CD14-positive monocyte (primary cell): ENCODE results near the gene MACROD2. TPM values are rescaled to one million over a fixed set of nuclear protein-coding genes. Genes with fewer than 3 reads are reported as not detected.

ENCODE experiments used
- DNase-seq, 3 donors: peaks; one replicate each; pipeline ENCODE4 v3.0.0-alpha.2; 2011 to 2022
- H2AFZ ChIP-seq: 2 replicates; pipeline ENCODE4 v1.6.0; 2012; ENCODE audit warnings: mild to moderate bottlenecking, low read depth, low read length, inconsistent platforms; ENCODE audit not compliant: insufficient read depth, poor library complexity, severe bottlenecking
- H3K27ac ChIP-seq, 2 donors: 1 replicate in 1 of 2; 2 replicates in 1 of 2; pipeline ENCODE4 v1.5.1; 2012 to 2013; ENCODE audit warnings: low read length in 2 of 2, control low read depth in 1 of 2, inconsistent platforms in 1 of 2, low read depth in 1 of 2, mild to moderate bottlenecking in 1 of 2
- H3K27me3 ChIP-seq, 2 donors: one replicate each; pipeline versions ENCODE4 v1.6.0 to v1.6.1; 2011 to 2013; ENCODE audit warnings: low read length in 2 of 2; ENCODE audit not compliant: control insufficient read depth in 2 of 2, insufficient read depth in 2 of 2
- H3K36me3 ChIP-seq, 2 donors: replicated peaks in 1 of 2; 1 replicate in 1 of 2; 2 replicates in 1 of 2; pipeline versions ENCODE4 v1.5.1 to v1.6.1; 2012 to 2013; ENCODE audit warnings: low read length in 2 of 2, control low read depth in 1 of 2, inconsistent platforms in 1 of 2, mild to moderate bottlenecking in 1 of 2; ENCODE audit not compliant: insufficient read depth in 2 of 2, control insufficient read depth in 1 of 2
- H3K4me1 ChIP-seq, 2 donors: 1 replicate in 1 of 2; 2 replicates in 1 of 2; pipeline versions ENCODE4 v1.5.1 to v1.6.1; 2012 to 2013; ENCODE audit warnings: low read length in 2 of 2, control low read depth in 1 of 2, inconsistent platforms in 1 of 2, mild to moderate bottlenecking in 1 of 2, moderate library complexity in 1 of 2; ENCODE audit not compliant: insufficient read depth in 2 of 2, control insufficient read depth in 1 of 2
- H3K4me2 ChIP-seq: replicated peaks from 2 replicates; pipeline ENCODE3; 2012; ENCODE audit warnings: low read length, moderate library complexity, mild to moderate bottlenecking; ENCODE audit not compliant: poor library complexity, severe bottlenecking; ENCODE audit errors: extremely low read depth
- H3K4me3 ChIP-seq, 3 experiments: fragments of 200-600 bp in 1 of 3; sonication (generic) in 1 of 3; replicated peaks in 1 of 3; 1 replicate in 2 of 3; 2 replicates in 1 of 3; pipeline ENCODE4 v1.5.1; 2011 to 2013; ENCODE audit warnings: low read length in 3 of 3, mild to moderate bottlenecking in 3 of 3, control low read depth in 2 of 3, low read depth in 2 of 3, inconsistent platforms in 1 of 3, moderate library complexity in 1 of 3
- H3K79me2 ChIP-seq: 2 replicates; pipeline ENCODE4 v1.6.0; 2012; ENCODE audit warnings: mild to moderate bottlenecking, control low read depth, inconsistent platforms, low read length, moderate library complexity; ENCODE audit not compliant: insufficient read depth
- H3K9ac ChIP-seq: 2 replicates; pipeline ENCODE4 v1.6.0; 2017; ENCODE audit warnings: low read length, mild to moderate bottlenecking; ENCODE audit not compliant: insufficient read depth, poor library complexity, severe bottlenecking
- H3K9me3 ChIP-seq, 2 donors: replicated peaks in 1 of 2; 1 replicate in 1 of 2; 2 replicates in 1 of 2; pipeline versions ENCODE4 v1.5.1 to v1.6.1; 2012 to 2013; ENCODE audit warnings: low read length in 2 of 2, control low read depth in 1 of 2; ENCODE audit not compliant: control insufficient read depth in 1 of 2, insufficient read depth in 1 of 2
- H4K20me1 ChIP-seq: 2 replicates; pipeline ENCODE4 v1.6.0; 2012; ENCODE audit warnings: mild to moderate bottlenecking, low read length, control low read depth, moderate library complexity; ENCODE audit not compliant: insufficient read depth
- H3K27ac Mint-ChIP-seq, 7 donors: one replicate each; pipeline ENCODE4 v1.8.0; 2020; ENCODE audit warnings: mild to moderate bottlenecking in 7 of 7, mixed read lengths in 7 of 7, moderate library complexity in 6 of 7, inconsistent platforms in 2 of 7
- H3K27me3 Mint-ChIP-seq, 3 donors: one replicate each; pipeline ENCODE4 v1.8.0; 2021 to 2022; ENCODE audit warnings: low read depth in 3 of 3, mild to moderate bottlenecking in 3 of 3, mixed read lengths in 3 of 3, moderate library complexity in 3 of 3, inconsistent platforms in 1 of 3
- H3K36me3 Mint-ChIP-seq, 2 donors: one replicate each; pipeline ENCODE4 v1.8.0; 2020; ENCODE audit warnings: mixed read lengths in 2 of 2, inconsistent platforms in 1 of 2, mild to moderate bottlenecking in 1 of 2
- H3K4me1 Mint-ChIP-seq: one replicate; pipeline ENCODE4 v1.8.0; 2020; ENCODE audit warnings: mild to moderate bottlenecking, mixed read lengths
- H3K4me3 Mint-ChIP-seq, 2 donors: one replicate each; pipeline ENCODE4 v1.8.0; 2020; ENCODE audit warnings: mild to moderate bottlenecking in 2 of 2, mixed read lengths in 2 of 2, moderate library complexity in 1 of 2
- H3K9me3 Mint-ChIP-seq, 7 donors: one replicate each; pipeline ENCODE4 v1.8.0; 2020 to 2022; ENCODE audit warnings: mixed read lengths in 7 of 7, mild to moderate bottlenecking in 6 of 7, moderate library complexity in 6 of 7, inconsistent platforms in 2 of 7
- WGBS: methylation state at CpG from one replicate; pipeline ENCODE4 v1.1.5; 2013; ENCODE audit warnings: missing lambda C conversion rate; ENCODE audit not compliant: insufficient coverage; 5-methylcytosine and 5-hydroxymethylcytosine counted together
- intact Hi-C, 2 donors: fragments of 100-400 bp; cut with micrococcal nuclease; formaldehyde crosslinking; loops; one replicate each; pipeline versions ENCODE4 v1.15.0 to v1.15.1; 2023
- polyA plus RNA-seq, 3 donors: library from polyadenylated mRNA; depleted of rRNA in 1 of 3; unstranded in 2 of 3; stranded (reverse) in 1 of 3; fragments of 300-500 nt in 2 of 3; fragments of >200 nt in 1 of 3; fragmentation: Illumina TruSeq in 2 of 3; gene quantifications; 1 replicate in 2 of 3; 2 replicates in 1 of 3; pipeline ENCODE4 v1.2.3, GENCODE V29; 2012 to 2021
- TF ChIP-seq, protein P1 (sequence below): fragments of 200-600 bp; IDR thresholded peaks from one replicate; pipeline ENCODE4 v1.8.0; 2022; ENCODE audit warnings: antibody characterized with exemption, mild to moderate bottlenecking

MACROD2 gene
- polyA plus RNA-seq, 3 donors = 0.23 TPM; not detected in 2

DNA sequence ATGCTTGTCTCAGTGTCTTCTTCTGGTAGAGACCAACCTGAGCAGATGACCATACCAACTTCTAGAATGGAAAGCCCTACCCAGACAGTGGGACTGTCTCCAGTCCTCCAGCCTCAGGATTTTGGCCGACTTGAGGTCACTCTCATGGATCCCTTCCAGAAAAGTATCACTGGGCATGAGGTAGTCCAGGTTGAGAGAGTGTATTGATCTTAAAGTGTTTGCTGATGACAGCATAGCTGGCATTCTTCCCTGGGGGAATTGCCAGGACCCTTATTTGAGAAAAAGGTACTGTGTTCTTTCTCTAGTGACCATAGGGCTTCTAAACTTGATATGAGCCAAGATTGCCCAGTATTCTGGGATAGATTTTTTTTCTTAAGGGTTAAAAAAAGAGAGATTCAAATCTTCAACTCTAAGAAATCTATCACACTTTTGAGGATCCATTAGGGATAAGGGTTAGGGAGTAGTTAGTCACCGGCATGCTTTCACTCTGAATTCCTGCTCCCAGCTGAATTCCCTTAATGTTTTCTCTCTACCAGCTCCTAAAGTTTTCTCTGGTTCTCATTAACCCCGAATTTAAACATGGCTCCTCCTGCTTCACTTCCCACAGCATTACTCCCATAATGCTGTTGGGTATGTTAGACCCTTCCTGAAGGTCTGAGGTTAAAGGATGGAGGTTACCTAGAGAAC, 415.7 kb downstream of the MACROD2 start:
- H3K9me3 ChIP-seq = peaks cover 0 to 11% of the 10 kb centered on the region in 2 donors
- Mint-ChIP-seq H3K36me3 (no peaks in the 10 kb centered on the region), H3K27ac (no peak overlapping the region), H3K4me3 (no peak overlapping the region), H3K9me3 (peaks cover 0 to 9% (median 4%) of the 10 kb centered on the region in 7 donors), H3K4me1 (no peaks in the 10 kb centered on the region), H3K27me3 (peaks cover 0 to 2% (median 0%) of the 10 kb centered on the region in 3 donors)
- no peak overlapping the region for H3K4me2 ChIP-seq
- intact Hi-C loops = no loop called here
- no peak overlapping the region for H3K9ac ChIP-seq
- TF ChIP-seq, protein P1, sequence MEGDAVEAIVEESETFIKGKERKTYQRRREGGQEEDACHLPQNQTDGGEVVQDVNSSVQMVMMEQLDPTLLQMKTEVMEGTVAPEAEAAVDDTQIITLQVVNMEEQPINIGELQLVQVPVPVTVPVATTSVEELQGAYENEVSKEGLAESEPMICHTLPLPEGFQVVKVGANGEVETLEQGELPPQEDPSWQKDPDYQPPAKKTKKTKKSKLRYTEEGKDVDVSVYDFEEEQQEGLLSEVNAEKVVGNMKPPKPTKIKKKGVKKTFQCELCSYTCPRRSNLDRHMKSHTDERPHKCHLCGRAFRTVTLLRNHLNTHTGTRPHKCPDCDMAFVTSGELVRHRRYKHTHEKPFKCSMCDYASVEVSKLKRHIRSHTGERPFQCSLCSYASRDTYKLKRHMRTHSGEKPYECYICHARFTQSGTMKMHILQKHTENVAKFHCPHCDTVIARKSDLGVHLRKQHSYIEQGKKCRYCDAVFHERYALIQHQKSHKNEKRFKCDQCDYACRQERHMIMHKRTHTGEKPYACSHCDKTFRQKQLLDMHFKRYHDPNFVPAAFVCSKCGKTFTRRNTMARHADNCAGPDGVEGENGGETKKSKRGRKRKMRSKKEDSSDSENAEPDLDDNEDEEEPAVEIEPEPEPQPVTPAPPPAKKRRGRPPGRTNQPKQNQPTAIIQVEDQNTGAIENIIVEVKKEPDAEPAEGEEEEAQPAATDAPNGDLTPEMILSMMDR = no peak
- no peaks in the 10 kb centered on the region for H3K79me2 ChIP-seq
- no peak for DNase-seq
- 100% methylated on average over 1 of the region's 3 CpGs for WGBS
- H4K20me1 ChIP-seq = no peaks in the 10 kb centered on the region
- no peak overlapping the region for H3K4me3 ChIP-seq
- no peaks in the 10 kb centered on the region for H3K27me3 ChIP-seq
- no peak overlapping the region for H2AFZ ChIP-seq
- no peaks in the 10 kb centered on the region for H3K36me3 ChIP-seq
- H3K4me1 ChIP-seq = no peaks in the 10 kb centered on the region
- H3K27ac ChIP-seq = no peak overlapping the region

DNA sequence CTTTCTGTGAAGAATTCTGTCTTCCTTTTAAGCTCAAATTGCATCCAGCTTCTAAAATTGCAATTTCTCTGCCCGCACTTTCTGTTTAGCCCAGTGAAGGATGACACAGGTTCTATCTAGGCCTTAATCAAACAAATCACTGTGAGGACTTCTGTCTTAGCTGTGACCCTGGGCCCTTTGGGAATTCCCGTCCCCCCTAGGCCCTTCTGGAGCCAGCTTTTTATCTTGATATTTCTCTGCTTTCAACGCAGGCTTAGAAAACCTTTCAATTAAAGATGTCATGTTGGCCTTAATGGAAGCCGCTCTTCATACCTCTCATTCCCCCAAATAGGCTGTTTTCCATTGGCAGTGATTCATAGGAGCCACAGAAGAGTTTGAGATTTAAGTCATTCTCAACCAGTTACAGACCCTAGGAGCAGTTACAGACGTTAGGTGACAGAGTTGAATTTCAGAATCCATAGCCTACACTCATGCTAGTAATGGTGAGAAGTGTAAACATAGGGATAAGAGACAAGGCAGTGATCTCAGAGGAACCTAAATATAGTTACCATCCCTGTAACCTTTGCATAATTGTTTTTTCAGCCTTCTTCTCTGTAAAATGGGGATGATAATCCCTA, 416.9 kb downstream of the MACROD2 start:
- Histone ChIP-seq H3K9me3 (peaks cover 0 to 11% of the 10 kb centered on the region in 2 donors), H3K9ac (no peak overlapping the region), H3K27me3 (no peaks in the 10 kb centered on the region), H4K20me1 (no peaks in the 10 kb centered on the region), H3K4me2 (no peak overlapping the region), H3K4me1 (no peaks in the 10 kb centered on the region), H3K36me3 (no peaks in the 10 kb centered on the region), H3K79me2 (no peaks in the 10 kb centered on the region), H2AFZ (no peak overlapping the region), H3K4me3 (no peak overlapping the region), H3K27ac (no peak overlapping the region)
- H3K9me3 Mint-ChIP-seq = peaks cover 0 to 8% (median 4%) of the 10 kb centered on the region in 7 donors
- H3K27ac Mint-ChIP-seq = no peak overlapping the region
- WGBS = 86% methylated on average over 1 of the region's 5 CpGs
- DNase-seq = no peak
- H3K27me3 Mint-ChIP-seq = peaks cover 0 to under 1% (median 0%) of the 10 kb centered on the region in 3 donors
- intact Hi-C loops = no loop called here
- TF ChIP-seq, protein P1 = no peak
- no peaks in the 10 kb centered on the region for H3K4me1 Mint-ChIP-seq
- H3K4me3 Mint-ChIP-seq = no peak overlapping the region
- H3K36me3 Mint-ChIP-seq = no peaks in the 10 kb centered on the region
